NB4 (cell line): Measurements from ENCODE around the gene ZNF205.

Source experiments
- CTCF ChIP-seq: IDR thresholded peaks from one replicate; pipeline ENCODE4 v1.5.1; 2012; ENCODE audit warnings: low read depth, low read length
- MAX ChIP-seq: IDR thresholded peaks from 2 replicates; pipeline ENCODE4 v1.6.1; 2011; ENCODE audit warnings: low read depth, low read length
- MYC ChIP-seq: IDR thresholded peaks from 2 replicates; pipeline ENCODE4 v1.6.1; 2011; ENCODE audit warnings: low read depth, low read length
- POLR2A ChIP-seq: IDR thresholded peaks from 2 replicates; pipeline ENCODE4 v1.6.1; 2011; ENCODE audit warnings: mild to moderate bottlenecking; ENCODE audit not compliant: insufficient read length; ENCODE audit errors: extremely low read depth

- TF ChIP-seq CTCF (peak; percentile 41), POLR2A (no peak), MYC (no peak), MAX (no peak)
These were observed 16.5 kb upstream of the ZNF205 start for GRCh38 chr16:3095869-3096268.
